HL-60/S4 treated with phorbol 12-myristate 13-acetate at 8.2 ng/mL for 4 days and 3 days (cell line): Measurements from ENCODE around the gene H2BW2.
"Not testable (repeated sequence)": the region's sequence is repeated elsewhere in the genome, so short reads cannot be mapped to it uniquely, and the experiment has no call there.

ENCODE experiments used
- in situ Hi-C: fragments of 300-500 bp; cut with MboI; formaldehyde crosslinking; loops from 2 replicates; pipeline ENCODE4 v1.15.0; 2022; ENCODE audit warnings: low sequenced_read_pairs

The H2BW2 gene

DNA sequence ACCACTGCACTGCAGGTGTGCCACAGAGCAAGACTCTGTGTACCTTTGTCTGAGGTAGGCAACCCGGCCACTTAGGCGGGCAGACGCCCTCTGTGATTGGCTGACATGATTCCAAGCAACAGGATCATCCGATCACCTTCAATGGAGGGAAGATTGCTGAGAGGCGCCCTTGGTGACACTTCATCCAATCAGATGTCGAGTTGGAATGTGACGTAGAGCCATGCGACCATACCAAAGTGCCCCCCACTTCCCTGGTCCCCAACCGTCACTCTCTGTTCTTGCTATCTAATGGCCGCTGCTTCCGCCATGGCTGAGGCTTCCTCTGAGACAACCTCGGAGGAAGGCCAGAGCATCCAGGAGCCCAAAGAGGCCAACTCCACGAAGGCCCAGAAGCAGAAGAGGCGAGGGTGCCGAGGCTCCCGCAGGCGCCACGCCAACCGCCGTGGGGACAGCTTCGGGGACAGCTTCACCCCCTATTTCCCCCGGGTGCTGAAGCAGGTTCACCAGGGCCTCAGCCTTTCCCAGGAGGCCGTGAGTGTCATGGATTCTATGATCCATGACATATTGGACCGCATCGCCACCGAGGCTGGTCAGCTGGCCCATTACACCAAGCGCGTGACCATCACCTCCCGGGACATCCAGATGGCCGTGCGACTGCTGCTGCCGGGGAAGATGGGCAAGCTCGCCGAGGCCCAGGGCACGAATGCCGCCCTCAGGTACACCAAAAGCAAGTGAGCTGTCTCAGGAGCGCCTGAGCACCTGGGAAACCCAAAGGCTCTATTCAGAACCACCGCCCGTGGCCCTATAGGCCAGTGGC, at the start of gene H2BW2:
TSS of gene H2BW2 (plus strand) at position 268 of the 817 bp plus-strand sequence. CDS start at position 307, 39 bp downstream.
- in situ Hi-C loops: no loop called here

- in situ Hi-C loops: no loop called here
These were observed 40.5 kb upstream of the H2BW2 start for GRCh38 chrX:103999234-103999633.

GRCh38 chrX:104008831-104009230, 30.9 kb upstream of the H2BW2 start:
- in situ Hi-C loops: no loop called here

GRCh38 chrX:104013158-104013557, 26.6 kb upstream of the H2BW2 start:
- in situ Hi-C loops: no loop called here

DNA sequence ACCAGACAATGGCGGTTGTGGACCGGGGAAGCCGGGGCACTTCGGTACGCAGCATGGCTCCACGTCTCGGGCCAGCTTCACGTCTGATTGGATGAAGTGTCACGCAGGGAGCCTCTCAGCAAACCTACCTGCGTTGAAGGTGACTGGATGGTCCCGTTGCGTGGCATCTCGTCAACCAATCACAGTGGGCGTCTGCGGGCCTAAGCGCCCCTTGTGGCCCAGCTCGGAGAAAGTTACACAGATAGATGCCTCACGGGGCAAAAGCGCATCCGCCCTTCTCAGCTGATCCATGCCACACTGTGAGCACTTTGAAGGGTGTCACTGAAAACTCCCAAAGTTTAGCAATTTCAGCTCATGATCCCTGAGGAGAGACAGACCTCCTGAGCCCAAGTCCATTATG, 26.1 kb upstream of the H2BW2 start, which contains the start of gene H2BW1:
TSS of gene H2BW1 (minus strand) at position 103 of the 400 bp plus-strand sequence. CDS start 132 bp downstream, outside the sequence.
- in situ Hi-C loops: no loop called here

- in situ Hi-C loops: not testable (repeated sequence)
These were observed 24.2 kb upstream of the H2BW2 start for GRCh38 chrX:104015576-104015975.

- in situ Hi-C loops: no loop called here
These were observed 21.6 kb upstream of the H2BW2 start for GRCh38 chrX:104018126-104018525.

GRCh38 chrX:104041003-104041402, 1.2 kb downstream of the H2BW2 start:
- in situ Hi-C loops: no loop called here

DNA sequence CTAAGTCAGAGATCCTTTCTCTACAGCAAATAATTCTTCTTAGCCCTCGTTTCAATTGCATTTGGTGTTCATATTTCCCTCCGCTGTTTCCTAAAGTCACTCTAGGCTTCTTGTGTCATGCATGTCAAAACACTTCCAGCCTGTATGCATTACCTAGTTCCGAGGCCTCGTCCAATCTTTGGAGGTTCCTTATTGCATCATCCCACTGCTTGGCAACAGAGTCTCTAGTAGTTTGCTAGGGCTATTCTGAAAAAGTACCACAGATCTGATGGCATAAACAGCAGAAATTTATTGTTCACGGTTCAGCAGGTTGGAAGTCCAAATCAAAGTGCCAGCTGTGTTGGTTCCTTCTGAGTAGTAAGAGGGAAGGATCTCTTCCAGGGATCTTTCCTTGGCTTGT, 5.9 kb downstream of the H2BW2 start:
- in situ Hi-C loops: no loop called here

DNA sequence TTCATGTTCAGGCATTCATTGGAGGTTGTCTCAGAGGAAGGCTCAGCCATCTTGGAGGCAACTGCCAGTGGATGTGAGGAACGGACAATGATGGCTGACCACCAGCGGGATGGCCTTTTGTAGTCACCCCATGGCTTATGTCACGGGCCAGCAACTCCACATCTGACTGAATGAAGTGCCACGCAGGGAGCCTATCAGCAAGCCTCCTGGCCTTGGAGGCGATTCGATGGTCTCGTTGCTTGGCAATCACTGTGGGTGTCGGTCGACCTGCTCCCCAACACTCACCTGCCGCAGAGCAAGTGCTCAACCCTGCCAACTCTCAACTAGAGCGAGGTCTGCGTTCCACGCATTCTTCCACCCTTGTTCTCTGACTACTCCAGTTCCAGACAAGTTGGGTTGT, 7.4 kb downstream of the H2BW2 start:
- in situ Hi-C loops: no loop called here

DNA sequence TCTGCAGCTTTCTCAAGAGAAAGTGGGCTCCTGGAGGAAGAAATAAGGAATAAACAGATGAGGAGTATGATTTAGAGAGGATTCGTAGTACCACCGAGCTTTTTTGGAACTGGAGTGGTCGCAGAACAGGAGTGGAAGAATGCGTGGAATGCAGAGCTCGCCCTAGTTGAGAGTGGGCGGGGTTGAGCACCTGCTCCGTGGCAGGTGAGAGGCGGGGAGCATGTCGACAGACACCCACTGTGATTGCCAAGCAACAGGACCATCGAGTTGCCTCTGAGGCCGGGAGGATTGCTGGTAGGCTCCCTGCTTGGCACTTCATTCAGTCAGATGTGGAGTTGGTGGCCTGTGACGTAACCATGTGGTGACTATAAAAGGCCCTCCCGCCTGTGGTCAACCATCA, 15.2 kb downstream of the H2BW2 start:
- in situ Hi-C loops: not testable (repeated sequence)

- in situ Hi-C loops: not testable (repeated sequence)
These were observed 22.9 kb downstream of the H2BW2 start for GRCh38 chrX:104062636-104063035.

- in situ Hi-C loops: not testable (repeated sequence)
These were observed 36.2 kb downstream of the H2BW2 start, which contains the start of gene TMSB15C for GRCh38 chrX:104075778-104076445. TMSB15C (minus strand) TSS chrX:104076236.

- in situ Hi-C loops: not testable (repeated sequence)
These were observed 38.1 kb downstream of the H2BW2 start for GRCh38 chrX:104077854-104078253.

- in situ Hi-C loops: no loop called here
These were observed 44.3 kb downstream of the H2BW2 start for GRCh38 chrX:104084063-104084462.

- in situ Hi-C loops: no loop called here
These were observed 45.0 kb downstream of the H2BW2 start for GRCh38 chrX:104084534-104085277.

- in situ Hi-C loops: no loop called here
These were observed 45.7 kb downstream of the H2BW2 start for GRCh38 chrX:104085477-104085876.

DNA sequence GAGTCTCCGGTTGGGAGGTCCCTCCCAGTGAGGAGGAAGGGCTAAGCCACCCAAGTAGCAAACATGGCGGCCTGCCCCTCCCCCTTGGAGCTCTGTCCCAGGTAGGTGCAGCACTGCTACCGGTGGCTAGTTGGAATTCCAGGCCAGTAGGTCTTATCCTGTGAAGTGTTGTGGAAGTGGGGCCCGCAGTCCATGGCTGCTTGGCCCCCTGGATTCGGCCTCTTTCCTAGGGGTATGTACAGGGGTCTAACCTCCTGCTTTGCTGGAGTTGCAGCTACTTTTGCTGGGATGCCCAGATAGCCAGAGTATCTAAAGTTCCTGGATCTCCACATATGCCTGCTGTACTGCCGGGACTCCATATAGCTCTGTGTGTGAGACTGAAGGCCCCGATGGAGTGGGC, 46.2 kb downstream of the H2BW2 start:
- in situ Hi-C loops: no loop called here
